H1 (cell line): Measurements from ENCODE around the gene SLC22A6. TPM values are rescaled to one million over a fixed set of nuclear protein-coding genes. Genes with fewer than 3 reads are reported as not detected.

Experiments
- CTCF ChIA-PET: fragments of 300-600 bp; sonication (Branson Sonifier 250); formaldehyde crosslinking; loops from one replicate; lab custom pipeline; 2021; ENCODE audit not compliant: partially characterized antibody; lab: Charles Lee
- POLR2A ChIA-PET: fragments of 300-600 bp; sonication (Branson Sonifier 250); formaldehyde crosslinking; loops from one replicate; lab custom pipeline; 2021; ENCODE audit warnings: inconsistent platforms; ENCODE audit not compliant: partially characterized antibody; lab: Charles Lee
- DNase-seq, 2 experiments: peaks; one replicate each; pipeline versions ENCODE4 v3.0.0 to v3.0.0-alpha.2; 2010 to 2022; ENCODE audit warnings: low spot score in 2 of 2, low read depth in 1 of 2, mixed read lengths in 1 of 2
- FAIRE-seq: peaks from 2 replicates; lab custom pipeline; 2011; peaks lifted over from hg19 to GRCh38; lab: Jason Lieb, UNC
- H2AFZ ChIP-seq: 2 replicates; pipeline ENCODE4 v1.8.1; 2012; ENCODE audit warnings: low read length, inconsistent platforms
- H2AK5ac ChIP-seq: 2 replicates; pipeline ENCODE4 v1.6.1; 2013; ENCODE audit warnings: low read depth, low read length
- H2BK120ac ChIP-seq: replicated peaks from 2 replicates; pipeline ENCODE3; 2013; ENCODE audit warnings: low read depth, low read length, inconsistent platforms
- H2BK12ac ChIP-seq: 2 replicates; pipeline ENCODE4 v1.6.1; 2013; ENCODE audit warnings: low read depth, low read length
- H2BK15ac ChIP-seq: 2 replicates; pipeline ENCODE4 v1.6.1; 2013; ENCODE audit warnings: low read length
- H2BK20ac ChIP-seq: 2 replicates; pipeline ENCODE4 v1.6.1; 2013; ENCODE audit warnings: low read length
- H2BK5ac ChIP-seq: 2 replicates; pipeline ENCODE4 v1.6.1; 2013; ENCODE audit warnings: low read depth, low read length
- H3K14ac ChIP-seq: 2 replicates; pipeline ENCODE4 v1.6.1; 2013; ENCODE audit warnings: inconsistent platforms; ENCODE audit not compliant: insufficient read length
- H3K18ac ChIP-seq: 2 replicates; pipeline ENCODE4 v1.6.1; 2013; ENCODE audit warnings: low read length; ENCODE audit errors: extremely low read depth
- H3K23ac ChIP-seq: 2 replicates; pipeline ENCODE4 v1.6.1; 2013; ENCODE audit warnings: inconsistent platforms; ENCODE audit not compliant: insufficient read length
- H3K23me2 ChIP-seq: 2 replicates; pipeline ENCODE4 v1.6.1; 2013; ENCODE audit warnings: low read depth, low read length
- H3K27ac ChIP-seq: 2 replicates; pipeline ENCODE4 v1.6.1; 2011; ENCODE audit warnings: low read depth, low read length, inconsistent platforms
- H3K27me3 ChIP-seq, 4 experiments: replicated peaks in 1 of 4; 1 replicate in 1 of 4; 2 replicates in 3 of 4; pipeline versions ENCODE4 v1.6.1 to v1.8.1; 2011 to 2013; ENCODE audit warnings: low read length in 3 of 4, mild to moderate bottlenecking in 3 of 4, inconsistent platforms in 2 of 4, mixed read lengths in 2 of 4, moderate library complexity in 1 of 4; ENCODE audit not compliant: control insufficient read depth in 3 of 4, insufficient read depth in 3 of 4; ENCODE audit errors: extremely low read depth in 1 of 4
- H3K36me3 ChIP-seq, 4 experiments: 2 replicates each; pipeline versions ENCODE4 v1.6.1 to v1.8.1; 2011 to 2013; ENCODE audit warnings: mild to moderate bottlenecking in 4 of 4, low read length in 3 of 4, moderate library complexity in 2 of 4, control low read depth in 1 of 4, inconsistent platforms in 1 of 4; ENCODE audit not compliant: insufficient read depth in 4 of 4, control insufficient read depth in 2 of 4
- H3K4ac ChIP-seq: replicated peaks from 2 replicates; pipeline ENCODE3; 2013; ENCODE audit warnings: low read length, low read depth, mixed read lengths, inconsistent platforms; ENCODE audit not compliant: insufficient read length
- H3K4me1 ChIP-seq, 4 experiments: replicated peaks in 1 of 4; 1 replicate in 1 of 4; 2 replicates in 3 of 4; pipeline versions ENCODE4 v1.6.1 to v1.8.1; 2011 to 2013; ENCODE audit warnings: low read length in 3 of 4, inconsistent platforms in 2 of 4, mixed read lengths in 1 of 4; ENCODE audit not compliant: insufficient read depth in 4 of 4, control insufficient read depth in 3 of 4
- H3K4me2 ChIP-seq, 2 experiments: 2 replicates each; pipeline versions ENCODE4 v1.6.1 to v1.8.1; 2011 to 2013; ENCODE audit warnings: low read depth in 2 of 2, low read length in 2 of 2, control low read depth in 1 of 2, inconsistent platforms in 1 of 2, mild to moderate bottlenecking in 1 of 2; ENCODE audit not compliant: insufficient read depth in 1 of 2
- H3K4me3 ChIP-seq, 4 experiments: fragments of 200-600, 300-600 bp in 1 of 4; sonication (generic), shearing (Covaris generic), sonication (Bioruptor Twin) in 1 of 4; 2 replicates each; pipeline versions ENCODE4 v1.5.1 to v1.8.1; 2011 to 2016; ENCODE audit warnings: low read length in 4 of 4, low read depth in 3 of 4, control low read depth in 2 of 4, inconsistent platforms in 2 of 4, mild to moderate bottlenecking in 2 of 4, mixed read lengths in 1 of 4, moderate library complexity in 1 of 4; ENCODE audit not compliant: insufficient read depth in 2 of 4; ENCODE audit errors: extremely low read depth in 1 of 4
- H3K56ac ChIP-seq: replicated peaks from 2 replicates; pipeline ENCODE3; 2013; ENCODE audit warnings: low read depth, mild to moderate bottlenecking, mixed read lengths, low read length, inconsistent platforms; ENCODE audit not compliant: insufficient read length
- H3K79me1 ChIP-seq: 2 replicates; pipeline ENCODE4 v1.6.1; 2013; ENCODE audit warnings: low read depth, low read length, control low read depth
- H3K79me2 ChIP-seq, 2 experiments: 2 replicates each; pipeline versions ENCODE4 v1.6.1 to v1.8.1; 2012 to 2013; ENCODE audit warnings: low read length in 2 of 2, mild to moderate bottlenecking in 2 of 2, inconsistent platforms in 1 of 2; ENCODE audit not compliant: insufficient read depth in 2 of 2, control insufficient read depth in 1 of 2
- H3K9ac ChIP-seq, 4 experiments: replicated peaks in 1 of 4; 1 replicate in 1 of 4; 2 replicates in 3 of 4; pipeline versions ENCODE4 v1.6.1 to v1.8.1; 2011 to 2013; ENCODE audit warnings: low read depth in 3 of 4, low read length in 3 of 4, control low read depth in 2 of 4, mild to moderate bottlenecking in 2 of 4, moderate library complexity in 2 of 4, inconsistent platforms in 1 of 4; ENCODE audit errors: extremely low read depth in 1 of 4
- H3K9me3 ChIP-seq, 2 experiments: 2 replicates each; pipeline versions ENCODE4 v1.6.1 to v1.8.1; 2012 to 2013; ENCODE audit warnings: mild to moderate bottlenecking in 2 of 2, moderate library complexity in 2 of 2, control low read depth in 1 of 2, inconsistent platforms in 1 of 2, low read depth in 1 of 2, low read length in 1 of 2, mixed read lengths in 1 of 2; ENCODE audit not compliant: insufficient read depth in 2 of 2
- H4K20me1 ChIP-seq, 2 experiments: replicated peaks in 1 of 2; 2 replicates each; pipeline versions ENCODE3 to v1.8.1; 2011 to 2013; ENCODE audit warnings: inconsistent platforms in 2 of 2, low read length in 2 of 2, mild to moderate bottlenecking in 1 of 2; ENCODE audit not compliant: insufficient read depth in 2 of 2, control insufficient read depth in 1 of 2
- H4K5ac ChIP-seq: 2 replicates; pipeline ENCODE4 v1.6.1; 2013; ENCODE audit warnings: low read length, low read depth, mixed read lengths, inconsistent platforms; ENCODE audit not compliant: insufficient read length
- H4K8ac ChIP-seq: 2 replicates; pipeline ENCODE4 v1.8.0; 2013; ENCODE audit warnings: mild to moderate bottlenecking, moderate library complexity, low read length, inconsistent platforms; ENCODE audit not compliant: insufficient read depth; ENCODE audit errors: extremely low read depth
- H4K91ac ChIP-seq: replicated peaks from 2 replicates; pipeline ENCODE3; 2013; ENCODE audit warnings: low read length, mixed read lengths, inconsistent platforms; ENCODE audit not compliant: insufficient read length
- BACH1 ChIP-seq: IDR thresholded peaks from 2 replicates; pipeline ENCODE4 v1.6.1; 2012; ENCODE audit warnings: low read length, improper control_type of control experiment
- CBX5 ChIP-seq: fragments of 300-800, 300-1000 bp; sonication (generic); IDR thresholded peaks from 2 replicates; pipeline ENCODE4 v1.7.1; 2016; ENCODE audit warnings: antibody characterized with exemption, low read length, low read depth
- CBX8 ChIP-seq: fragments of 300-800, 300-1000 bp; sonication (generic); IDR thresholded peaks from 2 replicates; pipeline ENCODE4 v1.7.1; 2016; ENCODE audit warnings: low read depth, low read length, borderline replicate concordance
- CEBPB ChIP-seq: IDR thresholded peaks from 2 replicates; pipeline ENCODE4 v1.6.1; 2012; ENCODE audit warnings: low read depth, low read length
- CHD2 ChIP-seq: IDR thresholded peaks from 2 replicates; pipeline ENCODE4 v1.6.1; 2012; ENCODE audit warnings: low read length, improper control_type of control experiment
- CTBP2 ChIP-seq: IDR thresholded peaks from 2 replicates; pipeline ENCODE4 v1.7.0; 2011; ENCODE audit warnings: borderline replicate concordance, mild to moderate bottlenecking, moderate library complexity, mixed read lengths, low read length; ENCODE audit not compliant: insufficient read depth, insufficient read length
- EZH2 ChIP-seq: fragments of 200-600 bp; sonication (generic); IDR thresholded peaks from 2 replicates; pipeline ENCODE4 v1.7.1; 2012; ENCODE audit warnings: low read depth, mild to moderate bottlenecking, moderate library complexity, low read length, inconsistent platforms; ENCODE audit not compliant: severe bottlenecking
- FOSL1 ChIP-seq: IDR thresholded peaks from 2 replicates; pipeline ENCODE4 v1.6.1; 2011; ENCODE audit warnings: mild to moderate bottlenecking, low read depth, low read length, moderate library complexity; ENCODE audit not compliant: insufficient read depth
- JUN ChIP-seq: IDR thresholded peaks from 2 replicates; pipeline ENCODE4 v1.6.1; 2011; ENCODE audit warnings: low read depth, mild to moderate bottlenecking, improper control_type of control experiment, low read length
- KDM5A ChIP-seq: fragments of 200-600 bp; IDR thresholded peaks from 2 replicates; pipeline ENCODE4 v1.7.1; 2012; ENCODE audit warnings: mild to moderate bottlenecking, low read length, inconsistent platforms, mixed read lengths
- POLR2A ChIP-seq, 2 experiments: IDR thresholded peaks; 1 replicate in 1 of 2; 2 replicates in 1 of 2; pipeline ENCODE4 v1.6.1; 2011; ENCODE audit warnings: low read depth in 2 of 2, low read length in 2 of 2, mild to moderate bottlenecking in 2 of 2; ENCODE audit errors: control extremely low read depth in 1 of 2
- RXRA ChIP-seq: IDR thresholded peaks from 2 replicates; pipeline ENCODE4 v1.6.1; 2011; ENCODE audit warnings: low read depth, mild to moderate bottlenecking, low read length, moderate library complexity; ENCODE audit not compliant: insufficient read depth
- SP4 ChIP-seq: IDR thresholded peaks from 2 replicates; pipeline ENCODE4 v1.6.1; 2012; ENCODE audit warnings: low read length, inconsistent platforms
- TAF7 ChIP-seq: optimal IDR thresholded peaks from 2 replicates; pipeline ENCODE3; 2011; ENCODE audit warnings: low read depth, mild to moderate bottlenecking, inconsistent platforms, low read length, moderate library complexity, borderline replicate concordance
- TEAD4 ChIP-seq: IDR thresholded peaks from 2 replicates; pipeline ENCODE4 v1.6.1; 2012; ENCODE audit warnings: low read depth, low read length, inconsistent platforms, mixed read lengths
- WGBS, 2 experiments: shearing (Covaris generic) in 1 of 2; methylation state at CpG; one replicate each; pipeline versions ENCODE4 v1.1.6 to v1.1.7; 2013 to 2015; ENCODE audit warnings: low lambda C conversion rate in 2 of 2, mixed read lengths in 2 of 2, inconsistent platforms in 1 of 2, low coverage in 1 of 2, missing lambda C conversion rate in 1 of 2; ENCODE audit not compliant: insufficient replicate concordance in 2 of 2, insufficient coverage in 1 of 2, insufficient read length in 1 of 2; ENCODE audit errors: extremely low coverage in 1 of 2, missing lambda C conversion rate in 1 of 2; 5-methylcytosine and 5-hydroxymethylcytosine counted together
- polyA plus RNA-seq, 7 experiments: library from polyadenylated mRNA; depleted of rRNA in 3 of 7; stranded (reverse) in 5 of 7; unstranded in 2 of 7; fragments of >200 nt in 5 of 7; fragments of 200-250 nt in 2 of 7; gene quantifications; 1 replicate in 5 of 7; 2 replicates in 1 of 7; 4 replicates in 1 of 7; pipeline versions ENCODE4 v1.2.1 to v1.2.3, GENCODE V29; 2011 to 2013; ENCODE audit warnings: missing spikeins in 2 of 7, mixed read lengths in 2 of 7
- total RNA-seq: library from RNA; stranded (reverse); fragmentation: NEBNext Ultra II Directional; extraction: Animal tissue kit (Norgen Biotek cat#: 25700); gene quantifications from 2 replicates; pipeline ENCODE4 v1.2.1, GENCODE V29; 2021

Gene SLC22A6
- total and polyA plus RNA-seq, 2 of the 8 experiments (the other 6 are each of a cell fraction or from before 2014, with no cell fraction given), result not detected

DNA sequence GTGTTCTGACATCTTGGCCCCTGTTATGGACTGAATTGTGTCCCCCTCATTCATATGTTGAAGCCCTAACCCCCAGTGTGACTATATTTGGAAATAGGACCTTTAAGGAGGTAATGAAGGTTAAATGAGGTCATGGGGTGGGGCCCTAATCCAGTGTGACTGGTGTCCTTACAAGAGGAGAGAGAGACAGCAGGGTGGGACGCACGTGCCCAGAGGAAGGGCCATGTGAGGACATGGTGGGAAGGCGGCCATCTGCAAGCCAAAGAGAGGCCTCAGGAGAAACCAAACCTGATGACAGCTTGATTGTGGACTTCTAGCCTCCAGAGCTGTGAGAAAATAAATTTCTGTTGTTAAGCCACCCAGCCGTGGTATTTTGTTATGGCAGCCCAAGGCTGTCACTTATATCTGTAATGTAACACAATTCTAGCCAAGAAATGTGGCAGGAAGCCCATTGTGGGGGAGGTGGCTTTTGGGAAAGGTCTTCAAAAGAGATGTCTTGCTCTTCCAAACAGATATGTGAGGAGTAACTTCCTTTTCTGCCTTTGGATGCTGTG lies 23.7 kb downstream of the SLC22A6 start:
- ChIA-PET POLR2A (no interaction called here), CTCF (interaction anchor here (1.3 to 2.9 kb wide), 4 partner anchors 14 to 63 kb away, joined by 3 to 18 read pairs (median 12); no protein-coding TSS in a partner anchor)
- no peaks in the 10 kb centered on the region for H3K9me3 ChIP-seq
- H2AFZ ChIP-seq, result no peak overlapping the region
- no peak overlapping the region for H3K9ac ChIP-seq
- WGBS, 2 experiments, result 82% methylated on average over 4 of the region's 4 CpGs; no CpG with 5 or more reads in 1 of the 2 experiments
- no peak overlapping the region for H3K4me3 ChIP-seq
- H3K27ac ChIP-seq, result no peak overlapping the region
- H2BK12ac ChIP-seq, result no peak overlapping the region
- H3K4me2 ChIP-seq, result no peak overlapping the region
- H4K8ac ChIP-seq, result no peak overlapping the region
- no peak for FAIRE-seq
- H3K23ac ChIP-seq, result no peak overlapping the region
- no peak overlapping the region for H2BK5ac ChIP-seq
- H3K56ac ChIP-seq, result no peak overlapping the region
- H3K14ac ChIP-seq, result no peak overlapping the region
- no peaks in the 10 kb centered on the region for H4K20me1 ChIP-seq
- no peak overlapping the region for H2BK15ac ChIP-seq
- no peak overlapping the region for H2BK20ac ChIP-seq
- H3K23me2 ChIP-seq, result no peaks in the 10 kb centered on the region
- 0 out of 7 replicates have a peak, but pooled peaks cover 0 to 3% (median 0%) of the 10 kb centered on the region in 4 experiments for H3K4me1 ChIP-seq
- no peak for DNase-seq
- H3K79me1 ChIP-seq, result no peaks in the 10 kb centered on the region
- no peak overlapping the region for H2BK120ac ChIP-seq
- no peaks in the 10 kb centered on the region for H3K36me3 ChIP-seq
- no peak overlapping the region for H3K18ac ChIP-seq
- no peak overlapping the region for H3K4ac ChIP-seq
- no peak overlapping the region for H2AK5ac ChIP-seq
- H4K5ac ChIP-seq, result no peak overlapping the region
- no peak overlapping the region for H4K91ac ChIP-seq
- H3K27me3 ChIP-seq, result no peaks in the 10 kb centered on the region
- no peaks in the 10 kb centered on the region for H3K79me2 ChIP-seq
- no peak for TF ChIP-seq CBX5
- TF ChIP-seq EZH2, result no peak
- no peak for TF ChIP-seq CTBP2
- TF ChIP-seq TEAD4, result no peak
- TF ChIP-seq FOSL1, result no peak
- no peak for TF ChIP-seq SP4
- no peak for TF ChIP-seq JUN
- TF ChIP-seq BACH1, result no peak
- no peak for TF ChIP-seq TAF7
- no peak for TF ChIP-seq POLR2A (IDR thresholded peaks at IDR 0.05; ENCODE audit: control extremely low read depth in 1 of 2, low read depth in 2 of 2, low read length in 2 of 2)
- TF ChIP-seq RXRA, result no peak
- no peak for TF ChIP-seq CBX8
- TF ChIP-seq CHD2, result no peak
- no peak for TF ChIP-seq KDM5A
- no peak for TF ChIP-seq CEBPB
